Liver (tissue), 9 donors: ENCODE data around the gene BEND4. TPM values are rescaled to one million over a fixed set of nuclear protein-coding genes. Genes with fewer than 3 reads are reported as not detected.

ENCODE experiments used
- DNase-seq: peaks from one replicate; pipeline ENCODE4 v3.0.0-alpha.2; 2017; ENCODE audit warnings: low spot score
- H3K27ac ChIP-seq, 2 donors: one replicate each; pipeline ENCODE4 v1.7.0; 2013; ENCODE audit warnings: inconsistent platforms in 2 of 2, low read length in 2 of 2, control low read depth in 1 of 2, low read depth in 1 of 2, mild to moderate bottlenecking in 1 of 2
- H3K27me3 ChIP-seq, 4 donors: one replicate each; pipeline versions ENCODE4 v1.6.1 to v1.7.0; 2013; ENCODE audit warnings: low read length in 3 of 4, inconsistent platforms in 1 of 4, mild to moderate bottlenecking in 1 of 4, moderate library complexity in 1 of 4; ENCODE audit not compliant: control insufficient read depth in 4 of 4, insufficient read depth in 4 of 4
- H3K36me3 ChIP-seq, 4 donors: one replicate each; pipeline versions ENCODE4 v1.6.1 to v1.7.0; 2013; ENCODE audit warnings: low read length in 3 of 4, mild to moderate bottlenecking in 3 of 4, low read depth in 1 of 4, moderate library complexity in 1 of 4; ENCODE audit not compliant: control insufficient read depth in 4 of 4, insufficient read depth in 3 of 4
- H3K4me1 ChIP-seq, 4 donors: one replicate each; pipeline versions ENCODE4 v1.6.1 to v1.7.0; 2013; ENCODE audit warnings: low read length in 3 of 4, mild to moderate bottlenecking in 3 of 4, moderate library complexity in 1 of 4; ENCODE audit not compliant: control insufficient read depth in 4 of 4, insufficient read depth in 4 of 4
- H3K4me3 ChIP-seq, 3 donors: one replicate each; pipeline versions ENCODE4 v1.6.1 to v1.7.0; 2013; ENCODE audit warnings: low read length in 3 of 3, control low read depth in 1 of 3, low read depth in 1 of 3, mild to moderate bottlenecking in 1 of 3
- H3K9ac ChIP-seq, 2 donors: one replicate each; pipeline ENCODE4 v1.7.0; 2013; ENCODE audit warnings: low read length in 2 of 2, mild to moderate bottlenecking in 2 of 2, moderate library complexity in 2 of 2, control low read depth in 1 of 2, low read depth in 1 of 2
- H3K9me3 ChIP-seq, 4 donors: one replicate each; pipeline versions ENCODE4 v1.6.1 to v1.7.0; 2013; ENCODE audit warnings: low read length in 3 of 4; ENCODE audit not compliant: control insufficient read depth in 4 of 4
- ATF3 ChIP-seq: IDR thresholded peaks from 2 replicates; pipeline ENCODE4 v1.6.1; 2016; ENCODE audit warnings: antibody characterized with exemption
- CTCF ChIP-seq: fragments of 150-350 bp; IDR thresholded peaks from 2 replicates; pipeline ENCODE4 v1.5.1; 2017; ENCODE audit warnings: improper control_type of control experiment, low read depth, low read length; ENCODE audit not compliant: missing input control
- EGR1 ChIP-seq, 2 donors: IDR thresholded peaks; 2 replicates each; pipeline ENCODE4 v1.6.1; 2016 to 2018; ENCODE audit warnings: antibody characterized with exemption in 2 of 2, low read depth in 2 of 2
- FOXA2 ChIP-seq: IDR thresholded peaks from 2 replicates; pipeline ENCODE4 v1.6.1; 2016; ENCODE audit warnings: antibody characterized with exemption
- GABPA ChIP-seq, 2 donors: IDR thresholded peaks in 1 of 2; conservative IDR thresholded peaks in 1 of 2; 2 replicates each; pipeline ENCODE4 v1.6.1; 2016; ENCODE audit warnings: antibody characterized with exemption in 2 of 2, mild to moderate bottlenecking in 1 of 2, moderate library complexity in 1 of 2
- HNF4A ChIP-seq, 2 donors: conservative IDR thresholded peaks; 2 replicates each; pipeline ENCODE4 v1.6.1; 2016; ENCODE audit warnings: antibody characterized with exemption in 2 of 2, mild to moderate bottlenecking in 2 of 2
- HNF4G ChIP-seq: IDR thresholded peaks from 2 replicates; pipeline ENCODE4 v1.6.1; 2016; ENCODE audit warnings: antibody characterized with exemption
- JUND ChIP-seq, 2 donors: IDR thresholded peaks; 2 replicates each; pipeline ENCODE4 v1.6.1; 2016; ENCODE audit warnings: antibody characterized with exemption in 2 of 2
- NR2F2 ChIP-seq: IDR thresholded peaks from 2 replicates; pipeline ENCODE4 v1.6.1; 2016; ENCODE audit warnings: antibody characterized with exemption
- RAD21 ChIP-seq, 2 donors: IDR thresholded peaks; 2 replicates each; pipeline ENCODE4 v1.6.1; 2016; ENCODE audit warnings: antibody characterized with exemption in 2 of 2, mild to moderate bottlenecking in 2 of 2
- RXRA ChIP-seq, 2 donors: IDR thresholded peaks; 2 replicates each; pipeline ENCODE4 v1.6.1; 2017 to 2018; ENCODE audit warnings: antibody characterized with exemption in 2 of 2, mild to moderate bottlenecking in 1 of 2
- TAF1 ChIP-seq: conservative IDR thresholded peaks from 2 replicates; pipeline ENCODE4 v1.6.1; 2016; ENCODE audit warnings: antibody characterized with exemption, mild to moderate bottlenecking
- YY1 ChIP-seq: IDR thresholded peaks from 2 replicates; pipeline ENCODE4 v1.6.1; 2016; ENCODE audit warnings: antibody characterized with exemption, mild to moderate bottlenecking
- WGBS: extraction: QIAGEN DNeasy Blood & Tissue Kit; methylation state at CpG from one replicate; pipeline ENCODE4 v1.1.7; 2013; 5-methylcytosine and 5-hydroxymethylcytosine counted together
- polyA plus RNA-seq, 2 donors: library from polyadenylated mRNA; stranded (reverse) in 1 of 2; unstranded in 1 of 2; fragments of 200-250 nt in 1 of 2; fragments of >200 nt in 1 of 2; fragmentation: Nextera tagmentation in 1 of 2; extraction: Ambion mirVana in 1 of 2; gene quantifications; one replicate each; pipeline versions ENCODE4 v1.2.1 to v1.2.3, GENCODE V29; 2013 to 2015
- total RNA-seq, 2 donors: library from RNA; depleted of rRNA; stranded (reverse); fragments of >200 nt; gene quantifications; one replicate each; pipeline ENCODE4 v1.2.3, GENCODE V29; 2014
- TF ChIP-seq, protein P1 (sequence below): IDR thresholded peaks from 2 replicates; pipeline ENCODE4 v1.6.1; 2016; ENCODE audit warnings: antibody characterized with exemption
- donor health status: healthy.
- donor health status: healthy.
- donor health status: healthy.
- donor health status: healthy.
- donor health status: healthy.

Gene BEND4
- total and polyA plus RNA-seq, 4 donors = 0.02 to 0.28 (median 0.13) TPM

DNA sequence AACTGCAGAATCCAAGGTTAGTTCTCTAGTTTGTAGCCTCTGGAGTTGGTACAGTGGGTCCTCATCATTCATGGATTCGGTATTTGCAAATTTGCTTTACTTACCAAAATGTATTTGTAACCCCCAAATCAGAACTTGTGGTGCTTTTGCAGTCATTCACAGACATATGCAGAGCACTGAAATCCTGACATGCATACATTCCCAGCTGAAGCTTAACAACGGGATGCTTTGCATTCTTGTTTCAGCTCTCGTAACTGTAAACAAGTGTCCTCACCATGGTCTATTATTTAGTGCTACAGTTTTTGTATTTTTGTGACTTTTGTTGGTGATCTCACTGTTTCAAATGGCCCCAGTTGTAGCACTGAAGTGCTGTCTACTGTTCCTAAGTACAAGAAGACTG lies 16.1 kb downstream of the BEND4 start (continued):
- TF ChIP-seq, protein P1, sequence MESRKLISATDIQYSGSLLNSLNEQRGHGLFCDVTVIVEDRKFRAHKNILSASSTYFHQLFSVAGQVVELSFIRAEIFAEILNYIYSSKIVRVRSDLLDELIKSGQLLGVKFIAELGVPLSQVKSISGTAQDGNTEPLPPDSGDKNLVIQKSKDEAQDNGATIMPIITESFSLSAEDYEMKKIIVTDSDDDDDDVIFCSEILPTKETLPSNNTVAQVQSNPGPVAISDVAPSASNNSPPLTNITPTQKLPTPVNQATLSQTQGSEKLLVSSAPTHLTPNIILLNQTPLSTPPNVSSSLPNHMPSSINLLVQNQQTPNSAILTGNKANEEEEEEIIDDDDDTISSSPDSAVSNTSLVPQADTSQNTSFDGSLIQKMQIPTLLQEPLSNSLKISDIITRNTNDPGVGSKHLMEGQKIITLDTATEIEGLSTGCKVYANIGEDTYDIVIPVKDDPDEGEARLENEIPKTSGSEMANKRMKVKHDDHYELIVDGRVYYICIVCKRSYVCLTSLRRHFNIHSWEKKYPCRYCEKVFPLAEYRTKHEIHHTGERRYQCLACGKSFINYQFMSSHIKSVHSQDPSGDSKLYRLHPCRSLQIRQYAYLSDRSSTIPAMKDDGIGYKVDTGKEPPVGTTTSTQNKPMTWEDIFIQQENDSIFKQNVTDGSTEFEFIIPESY = no peak

DNA sequence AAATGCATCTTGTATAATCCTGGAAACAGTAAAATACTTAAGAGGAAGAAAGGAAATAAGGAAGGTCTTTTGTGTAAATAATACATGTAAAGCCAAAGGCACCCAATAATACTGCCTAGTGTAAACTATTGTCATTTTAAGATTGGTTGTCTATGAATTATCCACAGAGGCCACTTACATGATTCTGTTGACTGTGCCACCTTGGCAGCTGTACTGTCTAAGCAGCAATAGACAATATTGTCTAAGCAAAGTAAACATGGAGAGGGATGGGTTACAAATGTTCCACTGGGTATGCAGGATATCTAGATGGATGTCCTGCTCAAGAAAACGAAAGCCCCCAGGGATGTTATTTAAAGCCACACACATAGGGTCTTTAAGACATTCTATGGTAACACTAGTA lies 19.4 kb downstream of the BEND4 start:
- no peak for TF ChIP-seq RXRA (IDR thresholded peaks at IDR 0.05)
- no peak for TF ChIP-seq FOXA2
- H3K27ac ChIP-seq = no peak overlapping the region
- H3K9me3 ChIP-seq = peaks cover 0 to 5% (median 3%) of the 10 kb centered on the region in 4 donors
- no peaks in the 10 kb centered on the region for H3K4me1 ChIP-seq
- 51% methylated on average over 1 of the region's 1 CpG for WGBS
- no peak for DNase-seq
- H3K9ac ChIP-seq = no peak overlapping the region
- H3K4me3 ChIP-seq = no peak overlapping the region
- no peaks in the 10 kb centered on the region for H3K36me3 ChIP-seq
- peaks cover 0 to 3% (median 0%) of the 10 kb centered on the region in 4 donors for H3K27me3 ChIP-seq

DNA sequence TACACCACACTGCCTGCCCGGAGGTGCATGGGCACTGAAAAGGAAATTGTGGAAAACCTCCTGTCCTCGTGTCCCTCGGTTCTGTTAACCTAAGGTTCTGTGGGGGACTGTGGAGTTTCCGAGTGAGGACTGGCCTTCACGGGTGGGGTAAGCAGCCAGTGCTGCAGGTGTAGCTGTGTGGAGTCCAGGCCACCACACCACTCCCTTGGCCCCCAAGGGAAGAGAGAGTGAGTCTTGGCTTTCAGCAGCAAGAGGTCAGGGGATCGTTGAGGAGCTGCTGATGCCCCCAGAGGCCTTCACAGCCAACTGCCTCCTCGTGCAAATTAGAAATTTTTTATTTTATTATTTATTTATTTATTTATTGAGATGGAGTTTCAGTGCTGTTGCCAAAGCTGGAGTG lies 20.4 kb downstream of the BEND4 start:
- Histone ChIP-seq H3K9ac (no peak overlapping the region), H3K27ac (no peak overlapping the region), H3K9me3 (peaks cover 0 to 5% (median 4%) of the 10 kb centered on the region in 4 donors), H3K4me1 (no peaks in the 10 kb centered on the region), H3K36me3 (no peaks in the 10 kb centered on the region), H3K4me3 (no peak overlapping the region), H3K27me3 (peaks cover 0 to 3% (median 0%) of the 10 kb centered on the region in 4 donors)
- DNase-seq = no peak
- TF ChIP-seq NR2F2 (no peak), HNF4G (no peak), HNF4A (conservative IDR thresholded peaks at IDR 0.05) (no peak), CTCF (no peak), GABPA (IDR thresholded peaks at IDR 0.05 in 1 of 2, conservative IDR thresholded peaks at IDR 0.05 in 1 of 2) (no peak), RAD21 (IDR thresholded peaks at IDR 0.05) (no peak), FOXA2 (no peak), TAF1 (no peak), JUND (IDR thresholded peaks at IDR 0.05) (no peak), ATF3 (no peak), YY1 (no peak), EGR1 (IDR thresholded peaks at IDR 0.05; ENCODE audit: low read depth in 2 of 2) (no peak)
- TF ChIP-seq, protein P1 = no peak
- WGBS = 89% methylated on average over 7 of the region's 7 CpGs
